ENCODE results near the gene JAZF1. TPM values are rescaled to one million over a fixed set of nuclear protein-coding genes. Genes with fewer than 3 reads are reported as not detected.

The JAZF1 gene
- total and polyA plus RNA-seq, 12 donors: 6.9 to 42.3 (median 30.0) TPM

DNA sequence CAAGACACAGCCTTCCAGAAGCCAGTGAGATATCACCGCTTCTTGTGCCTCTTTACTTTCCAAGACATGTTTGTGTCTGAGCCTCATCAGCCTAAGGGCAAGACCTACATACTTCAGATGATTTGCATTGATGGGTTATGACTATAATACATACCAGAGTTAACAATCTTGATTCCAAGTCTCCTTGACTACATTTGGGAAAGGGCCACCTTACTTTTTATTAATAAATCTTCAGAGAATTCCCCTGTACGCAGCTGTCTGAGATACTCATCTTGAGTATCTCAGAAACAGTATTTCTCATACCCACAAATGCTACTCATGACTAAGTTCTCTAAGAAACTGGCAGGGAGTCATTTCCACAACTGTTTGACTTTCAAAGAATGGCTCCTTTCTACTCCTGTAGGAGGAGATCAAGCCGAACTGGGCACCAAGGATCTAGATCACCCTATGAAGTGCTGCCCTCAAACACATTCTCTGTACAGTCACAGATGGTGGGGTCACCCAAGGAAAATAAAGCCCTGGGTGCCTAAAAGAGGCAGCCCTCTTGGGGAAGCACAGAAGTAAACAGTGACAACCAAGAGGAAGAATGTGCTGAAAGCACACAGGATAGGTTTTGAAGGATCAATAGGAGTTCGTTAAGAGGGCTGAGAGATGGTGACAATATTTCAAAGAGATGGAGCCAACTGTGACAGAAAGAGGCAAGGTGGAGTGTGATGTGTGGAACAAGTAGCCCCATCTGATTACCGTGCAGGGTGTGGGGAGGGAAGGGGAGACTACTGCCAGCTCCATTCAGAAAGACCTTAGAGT, 138.9 kb downstream of the JAZF1 start:
- no peak for ATAC-seq
- no peak overlapping the region for H3K4me3 ChIP-seq
- no peaks in the 10 kb centered on the region for H3K36me3 ChIP-seq
- no peaks in the 10 kb centered on the region for H3K27me3 ChIP-seq
- H3K27ac ChIP-seq: no peak overlapping the region
- 91 to 94% methylated on average over 5 of the region's 5 CpGs for WGBS, 2 donors
- no peaks in the 10 kb centered on the region for H3K9me3 ChIP-seq
- no peak for DNase-seq
- TF ChIP-seq, protein P1, sequence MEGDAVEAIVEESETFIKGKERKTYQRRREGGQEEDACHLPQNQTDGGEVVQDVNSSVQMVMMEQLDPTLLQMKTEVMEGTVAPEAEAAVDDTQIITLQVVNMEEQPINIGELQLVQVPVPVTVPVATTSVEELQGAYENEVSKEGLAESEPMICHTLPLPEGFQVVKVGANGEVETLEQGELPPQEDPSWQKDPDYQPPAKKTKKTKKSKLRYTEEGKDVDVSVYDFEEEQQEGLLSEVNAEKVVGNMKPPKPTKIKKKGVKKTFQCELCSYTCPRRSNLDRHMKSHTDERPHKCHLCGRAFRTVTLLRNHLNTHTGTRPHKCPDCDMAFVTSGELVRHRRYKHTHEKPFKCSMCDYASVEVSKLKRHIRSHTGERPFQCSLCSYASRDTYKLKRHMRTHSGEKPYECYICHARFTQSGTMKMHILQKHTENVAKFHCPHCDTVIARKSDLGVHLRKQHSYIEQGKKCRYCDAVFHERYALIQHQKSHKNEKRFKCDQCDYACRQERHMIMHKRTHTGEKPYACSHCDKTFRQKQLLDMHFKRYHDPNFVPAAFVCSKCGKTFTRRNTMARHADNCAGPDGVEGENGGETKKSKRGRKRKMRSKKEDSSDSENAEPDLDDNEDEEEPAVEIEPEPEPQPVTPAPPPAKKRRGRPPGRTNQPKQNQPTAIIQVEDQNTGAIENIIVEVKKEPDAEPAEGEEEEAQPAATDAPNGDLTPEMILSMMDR (IDR thresholded peaks at IDR 0.05): no peak
- H3K4me1 ChIP-seq: peaks cover 0 to 26% (median 8%) of the 10 kb centered on the region in 9 donors
- intact Hi-C loops (cut with DNase I): no loop called here

DNA sequence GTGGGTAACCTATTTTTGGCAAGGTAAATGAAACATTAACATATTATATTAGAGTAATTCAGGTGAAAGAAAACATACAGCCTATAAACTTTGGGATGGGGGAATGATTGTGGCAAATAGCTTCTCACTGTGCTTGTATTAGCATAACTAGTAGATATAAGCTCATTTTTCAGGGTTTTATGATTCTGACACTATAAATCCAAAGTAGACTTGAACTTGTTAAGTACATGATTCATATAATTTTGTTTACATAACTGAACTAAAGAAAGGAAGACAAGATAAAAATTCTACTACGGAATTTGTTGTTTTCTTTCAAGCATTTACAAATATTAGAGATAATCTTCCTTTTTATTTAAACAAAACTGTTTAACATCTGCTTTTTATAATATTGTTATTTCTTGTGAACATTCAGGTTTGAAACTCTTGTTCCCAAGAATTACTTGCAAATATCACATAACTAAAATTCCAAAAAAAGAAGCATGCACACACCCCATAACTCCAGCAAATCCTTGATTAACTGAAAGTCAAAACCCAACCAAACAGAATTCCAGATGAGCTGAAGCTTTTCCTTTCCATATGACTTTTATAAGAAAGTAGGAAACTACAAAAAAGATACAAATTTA, 142.3 kb downstream of the JAZF1 start:
- DNase-seq (no peak), ATAC-seq (no peak)
- Histone ChIP-seq H3K9me3 (no peaks in the 10 kb centered on the region), H3K4me1 (peaks cover 0 to 37% (median 11%) of the 10 kb centered on the region in 9 donors), H3K27ac (no peak overlapping the region), H3K36me3 (no peaks in the 10 kb centered on the region), H3K4me3 (no peak overlapping the region), H3K27me3 (no peaks in the 10 kb centered on the region)
- intact Hi-C loops (cut with DNase I): no loop called here
- TF ChIP-seq, protein P1 (IDR thresholded peaks at IDR 0.05): no peak
- WGBS, 2 donors: 83 to 94% methylated on average over 1 of the region's 1 CpG

DNA sequence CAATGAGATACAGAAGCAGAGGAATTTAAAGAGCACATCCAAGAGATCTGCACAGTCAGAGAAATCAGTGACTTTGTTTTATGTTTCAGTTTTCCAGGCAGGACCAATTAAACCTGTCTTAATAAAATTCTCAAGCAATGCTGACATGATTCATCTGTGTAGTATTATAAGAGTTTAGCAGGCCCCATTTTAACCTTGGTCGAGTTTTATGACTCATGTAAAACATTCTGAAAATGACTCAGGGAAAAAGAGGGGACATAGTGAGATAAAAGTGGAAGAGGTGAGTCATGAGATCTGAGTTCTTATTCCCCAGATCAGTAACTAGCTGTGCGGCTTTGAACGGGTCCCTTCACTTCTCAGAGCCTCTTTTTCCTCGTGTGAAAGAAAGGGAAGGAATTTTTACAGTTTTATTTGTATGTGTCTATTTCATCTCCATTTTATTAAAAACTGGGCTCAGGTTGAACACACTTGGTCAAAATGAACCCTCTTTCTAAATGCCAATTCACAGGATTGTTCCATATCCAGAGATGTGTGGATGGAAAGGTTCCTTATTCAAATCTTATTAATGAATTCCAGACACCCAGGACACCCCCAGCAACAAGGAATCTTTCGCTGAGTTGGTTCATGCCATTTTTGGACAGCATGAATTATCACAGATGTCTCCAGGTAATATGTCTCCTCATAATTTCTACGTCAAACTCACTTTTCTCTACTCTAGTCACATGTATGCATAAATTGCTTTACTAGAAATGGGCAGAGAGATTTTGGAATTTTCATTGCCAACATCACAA, 143.2 kb downstream of the JAZF1 start:
- H3K9me3 ChIP-seq: no peaks in the 10 kb centered on the region
- ATAC-seq (peak; percentile 43 to 93 (median 70)), DNase-seq (no peak)
- WGBS, 2 donors: 72% methylated on average over 6 of the region's 6 CpGs
- H3K4me3 ChIP-seq: no peak overlapping the region
- H3K4me1 ChIP-seq: peaks cover 0 to 45% (median 11%) of the 10 kb centered on the region in 9 donors
- H3K27ac ChIP-seq: peak overlapping the region in 5 of 10 donors; percentile 3 to 42 (median 32)
- TF ChIP-seq, protein P1 (IDR thresholded peaks at IDR 0.05): no peak
- no peaks in the 10 kb centered on the region for H3K36me3 ChIP-seq
- intact Hi-C loops (cut with DNase I): no loop called here
- no peaks in the 10 kb centered on the region for H3K27me3 ChIP-seq

DNA sequence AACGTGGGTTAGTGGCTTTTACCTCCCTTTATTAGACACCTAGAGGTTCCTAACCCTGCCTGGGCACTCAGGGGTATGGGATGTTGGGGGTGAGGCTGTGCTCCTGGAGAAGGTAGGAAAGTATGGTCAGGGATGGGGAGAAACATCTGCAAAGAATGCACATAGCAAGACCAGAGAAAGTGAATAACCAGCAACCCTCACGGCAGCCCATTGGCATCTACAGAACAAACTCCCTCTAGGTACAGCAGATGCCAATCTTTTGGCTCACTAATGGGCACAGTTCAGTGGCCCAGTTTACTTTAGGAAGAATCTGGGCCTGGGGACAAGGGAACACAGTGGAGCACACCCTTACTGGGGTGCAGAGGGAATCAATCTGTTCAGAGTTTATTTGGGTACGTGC, 143.9 kb downstream of the JAZF1 start:
- intact Hi-C loops (cut with DNase I): no loop called here
- DNase-seq: no peak
- TF ChIP-seq, protein P1 (IDR thresholded peaks at IDR 0.05): no peak
- no peaks in the 10 kb centered on the region for H3K36me3 ChIP-seq
- no peak overlapping the region for H3K4me3 ChIP-seq
- ATAC-seq: peak in 5 of 8 donors; percentile 15 to 58 (median 23)
- H3K9me3 ChIP-seq: no peaks in the 10 kb centered on the region
- H3K4me1 ChIP-seq: peaks cover 0 to 46% (median 13%) of the 10 kb centered on the region in 9 donors
- 80 to 82% methylated on average over 3 of the region's 3 CpGs for WGBS, 2 donors
- no peaks in the 10 kb centered on the region for H3K27me3 ChIP-seq
- H3K27ac ChIP-seq: peak overlapping the region in 6 of 10 donors; percentile 3 to 42 (median 30)
